GM21515 (cell line): ENCODE measurements around the gene PCDHGA1.
A peak's percentile ranks its signal among the peaks of the same experiment; 100 is the strongest.
"Not testable (repeated sequence)": the region's sequence is repeated elsewhere in the genome, so short reads cannot be mapped to it uniquely, and the experiment has no call there.

ENCODE experiments used
- ATAC-seq: cut with Tn5 transposase; IDR thresholded peaks from one replicate; pipeline ENCODE4 v1.9.1; 2021; ENCODE audit not compliant: unreplicated experiment

PCDHGA1 gene

DNA sequence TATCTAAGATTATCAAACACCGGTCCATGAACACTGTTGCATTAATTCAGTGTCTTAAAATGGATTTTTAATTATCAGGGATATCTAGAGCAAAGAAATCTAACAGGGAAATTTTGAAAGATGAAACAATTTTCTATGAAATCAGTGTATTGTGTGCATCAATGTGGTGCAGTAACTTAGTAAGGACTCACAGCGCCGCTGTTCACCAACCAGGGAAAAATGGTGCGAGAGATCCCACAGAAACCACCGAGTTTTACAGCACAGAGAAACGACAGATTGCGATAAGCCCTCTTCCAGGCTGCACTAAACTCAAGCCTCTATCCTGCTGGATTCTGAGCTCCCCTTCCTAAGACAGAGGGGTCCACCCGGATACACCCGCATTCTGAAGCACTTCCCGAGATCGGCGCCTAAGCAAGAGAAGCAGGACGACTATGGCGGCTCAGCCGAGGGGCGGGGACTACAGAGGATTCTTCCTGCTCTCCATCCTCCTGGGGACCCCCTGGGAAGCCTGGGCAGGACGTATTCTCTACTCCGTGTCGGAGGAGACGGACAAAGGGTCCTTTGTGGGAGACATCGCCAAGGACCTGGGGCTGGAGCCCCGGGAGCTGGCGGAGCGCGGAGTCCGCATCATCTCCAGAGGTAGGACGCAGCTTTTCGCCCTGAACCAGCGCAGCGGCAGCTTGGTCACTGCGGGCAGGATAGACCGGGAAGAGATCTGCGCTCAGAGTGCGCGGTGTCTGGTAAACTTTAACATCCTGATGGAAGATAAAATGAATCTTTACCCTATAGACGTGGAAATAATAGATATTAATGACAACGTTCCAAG, 52.4 kb downstream of the PCDHGA1 start, which contains the start of gene PCDHGA7:
Gene PCDHGA7, plus strand, starts transcription at position 274 of the 826 bp plus-strand sequence. Its CDS starts 158 bp downstream, at position 432.
- no peak for ATAC-seq

DNA sequence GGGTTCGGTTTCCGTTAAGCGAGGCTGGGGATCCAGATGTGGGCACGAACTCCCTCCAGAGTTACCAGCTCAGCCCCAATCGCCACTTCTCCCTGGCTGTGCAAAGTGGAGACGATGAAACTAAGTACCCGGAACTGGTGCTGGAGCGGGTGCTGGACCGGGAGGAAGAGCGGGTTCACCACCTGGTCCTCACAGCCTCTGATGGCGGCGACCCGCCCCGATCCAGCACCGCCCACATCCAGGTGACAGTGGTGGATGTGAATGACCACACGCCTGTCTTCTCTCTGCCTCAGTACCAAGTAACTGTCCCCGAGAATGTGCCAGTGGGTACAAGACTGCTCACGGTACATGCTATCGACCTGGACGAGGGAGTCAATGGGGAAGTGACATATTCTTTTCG, 53.0 kb downstream of the PCDHGA1 start:
- ATAC-seq: no peak

DNA sequence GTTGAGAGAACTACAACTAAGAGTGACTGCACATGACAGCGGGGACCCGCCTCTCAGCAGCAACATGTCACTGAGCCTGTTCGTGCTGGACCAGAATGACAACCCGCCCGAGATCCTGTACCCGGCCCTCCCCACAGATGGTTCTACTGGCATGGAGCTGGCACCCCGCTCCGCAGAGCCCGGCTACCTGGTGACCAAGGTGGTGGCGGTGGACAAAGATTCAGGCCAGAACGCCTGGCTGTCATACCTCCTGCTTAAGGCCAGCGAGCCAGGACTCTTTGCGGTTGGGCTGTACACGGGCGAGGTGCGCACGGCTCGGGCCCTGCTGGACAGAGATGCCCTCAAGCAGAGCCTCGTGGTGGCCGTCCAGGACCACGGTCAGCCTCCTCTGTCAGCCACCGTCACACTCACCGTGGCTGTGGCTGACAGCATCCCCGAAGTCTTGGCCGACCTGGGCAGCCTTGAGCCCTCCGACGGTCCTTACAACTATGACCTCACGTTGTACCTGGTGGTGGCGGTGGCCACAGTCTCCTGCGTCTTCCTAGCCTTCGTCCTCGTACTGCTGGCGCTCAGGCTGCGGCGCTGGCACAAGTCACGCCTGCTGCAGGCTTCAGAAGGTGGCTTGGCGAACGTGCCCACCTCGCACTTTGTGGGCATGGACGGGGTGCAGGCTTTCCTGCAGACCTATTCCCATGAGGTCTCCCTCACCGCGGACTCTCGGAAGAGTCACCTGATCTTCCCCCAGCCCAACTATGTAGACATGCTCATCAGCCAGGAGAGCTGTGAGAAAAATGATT, 54.4 kb downstream of the PCDHGA1 start:
- ATAC-seq: no peak

DNA sequence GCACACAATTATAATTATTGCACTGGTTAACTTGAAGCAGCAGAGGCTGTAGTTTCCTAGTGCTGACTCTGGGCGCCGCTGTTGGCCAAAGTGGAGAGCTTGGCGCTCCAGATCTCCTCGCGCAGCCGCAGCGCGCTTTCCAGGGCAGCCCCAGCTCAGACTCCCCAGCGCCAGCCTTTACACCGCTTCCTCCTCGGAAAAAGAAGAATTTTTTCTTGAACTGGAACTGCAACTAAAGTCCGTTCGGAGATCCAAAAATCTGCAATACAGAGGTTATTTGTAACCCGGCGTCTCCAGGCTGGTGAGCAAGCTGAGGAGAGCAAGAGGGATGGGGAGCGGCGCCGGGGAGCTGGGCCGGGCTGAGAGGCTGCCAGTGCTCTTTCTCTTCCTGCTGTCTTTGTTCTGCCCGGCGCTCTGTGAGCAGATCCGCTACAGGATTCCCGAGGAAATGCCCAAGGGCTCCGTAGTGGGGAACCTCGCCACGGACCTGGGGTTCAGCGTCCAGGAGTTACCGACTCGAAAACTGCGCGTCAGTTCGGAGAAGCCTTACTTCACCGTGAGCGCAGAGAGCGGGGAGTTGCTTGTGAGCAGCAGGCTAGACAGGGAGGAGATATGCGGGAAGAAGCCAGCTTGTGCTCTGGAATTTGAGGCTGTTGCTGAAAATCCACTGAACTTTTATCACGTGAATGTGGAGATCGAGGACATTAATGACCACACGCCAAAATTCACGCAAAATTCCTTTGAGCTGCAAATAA, 57.4 kb downstream of the PCDHGA1 start, which contains the start of gene PCDHGB4:
Gene PCDHGB4, plus strand, starts transcription at position 142 of the 755 bp plus-strand sequence. Its CDS starts 187 bp downstream, at position 329.
- peak; percentile 78 for ATAC-seq

DNA sequence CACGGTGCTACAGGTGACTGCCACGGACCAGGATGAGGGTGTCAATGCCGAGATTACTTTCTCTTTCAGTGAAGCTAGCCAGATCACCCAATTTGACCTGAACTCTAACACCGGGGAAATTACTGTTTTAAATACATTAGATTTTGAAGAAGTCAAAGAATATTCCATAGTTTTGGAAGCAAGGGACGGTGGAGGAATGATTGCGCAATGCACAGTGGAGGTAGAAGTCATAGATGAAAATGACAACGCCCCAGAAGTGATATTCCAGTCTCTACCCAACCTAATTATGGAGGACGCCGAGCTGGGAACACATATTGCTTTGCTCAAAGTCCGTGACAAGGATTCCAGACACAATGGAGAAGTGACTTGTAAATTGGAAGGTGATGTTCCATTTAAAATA, 58.3 kb downstream of the PCDHGA1 start:
- ATAC-seq: no peak

DNA sequence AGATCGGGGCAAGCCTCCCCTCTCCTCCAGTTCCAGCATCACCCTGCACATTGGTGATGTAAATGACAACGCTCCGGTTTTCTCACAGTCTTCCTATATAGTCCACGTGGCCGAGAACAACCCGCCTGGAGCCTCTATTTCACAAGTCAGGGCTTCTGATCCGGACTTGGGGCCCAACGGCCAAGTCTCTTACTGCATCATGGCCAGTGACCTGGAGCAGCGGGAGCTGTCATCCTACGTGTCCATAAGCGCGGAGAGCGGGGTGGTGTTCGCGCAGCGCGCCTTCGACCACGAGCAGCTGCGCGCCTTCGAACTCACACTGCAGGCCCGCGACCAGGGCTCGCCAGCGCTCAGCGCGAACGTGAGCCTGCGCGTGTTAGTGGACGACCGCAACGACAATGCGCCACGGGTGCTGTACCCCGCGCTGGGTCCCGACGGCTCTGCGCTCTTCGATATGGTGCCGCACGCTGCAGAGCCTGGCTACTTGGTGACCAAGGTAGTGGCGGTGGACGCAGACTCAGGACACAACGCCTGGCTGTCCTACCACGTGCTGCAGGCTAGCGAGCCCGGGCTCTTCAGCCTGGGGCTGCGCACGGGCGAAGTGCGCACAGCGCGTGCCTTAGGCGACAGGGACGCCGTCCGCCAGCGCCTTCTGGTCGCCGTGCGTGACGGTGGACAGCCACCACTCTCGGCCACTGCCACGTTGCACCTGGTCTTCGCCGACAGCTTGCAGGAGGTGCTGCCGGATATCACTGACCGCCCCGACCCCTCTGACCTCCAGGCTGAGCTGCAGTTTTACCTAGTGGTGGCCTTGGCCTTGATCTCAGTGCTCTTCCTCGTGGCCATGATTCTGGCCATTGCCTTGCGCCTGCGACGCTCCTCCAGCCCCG, 59.1 kb downstream of the PCDHGA1 start:
- ATAC-seq: no peak

DNA sequence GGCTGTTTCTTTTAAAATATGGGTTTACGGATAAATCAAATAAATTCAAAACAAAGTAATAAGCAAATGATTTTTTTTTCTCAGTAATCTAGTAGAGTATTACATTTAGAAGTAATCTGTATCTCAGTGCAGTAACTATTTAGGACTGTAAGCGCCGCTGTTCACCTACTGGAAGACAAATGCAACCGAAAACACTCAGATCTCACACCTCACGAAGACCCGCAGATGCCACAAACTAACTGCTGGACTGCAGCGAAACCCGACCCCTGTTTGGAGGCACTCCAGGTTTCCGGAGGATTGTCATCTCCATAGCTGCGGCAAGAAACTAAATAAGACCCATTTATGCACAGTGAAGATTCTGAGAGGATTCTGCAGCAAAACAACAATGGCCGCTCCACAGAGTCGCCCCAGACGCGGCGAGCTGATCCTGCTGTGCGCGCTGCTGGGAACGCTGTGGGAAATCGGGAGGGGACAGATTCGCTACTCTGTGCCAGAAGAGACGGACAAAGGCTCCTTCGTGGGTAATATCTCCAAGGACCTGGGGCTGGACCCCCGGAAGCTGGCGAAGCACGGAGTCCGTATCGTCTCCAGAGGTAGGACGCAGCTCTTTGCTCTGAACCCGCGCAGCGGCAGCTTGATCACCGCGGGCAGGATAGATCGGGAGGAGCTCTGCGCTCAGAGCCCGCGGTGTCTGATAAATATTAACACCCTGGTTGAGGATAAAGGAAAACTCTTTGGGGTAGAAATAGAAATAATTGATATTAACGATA, 62.3 kb downstream of the PCDHGA1 start, which contains the start of gene PCDHGA8:
Gene PCDHGA8, plus strand, starts transcription at position 205 of the 770 bp plus-strand sequence. Its CDS starts 181 bp downstream, at position 386.
- ATAC-seq: no peak

DNA sequence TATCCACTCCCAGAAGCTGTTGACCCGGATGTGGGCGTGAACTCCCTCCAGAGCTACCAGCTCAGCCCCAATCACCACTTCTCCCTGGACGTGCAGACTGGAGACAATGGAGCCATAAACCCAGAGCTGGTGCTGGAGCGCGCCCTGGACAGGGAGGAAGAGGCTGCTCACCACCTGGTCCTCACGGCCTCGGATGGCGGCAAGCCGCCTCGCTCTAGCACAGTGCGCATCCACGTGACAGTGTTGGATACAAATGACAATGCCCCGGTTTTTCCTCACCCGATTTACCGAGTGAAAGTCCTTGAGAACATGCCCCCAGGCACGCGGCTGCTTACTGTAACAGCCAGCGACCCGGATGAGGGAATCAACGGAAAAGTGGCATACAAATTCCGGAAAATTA, 63.0 kb downstream of the PCDHGA1 start:
- no peak for ATAC-seq

DNA sequence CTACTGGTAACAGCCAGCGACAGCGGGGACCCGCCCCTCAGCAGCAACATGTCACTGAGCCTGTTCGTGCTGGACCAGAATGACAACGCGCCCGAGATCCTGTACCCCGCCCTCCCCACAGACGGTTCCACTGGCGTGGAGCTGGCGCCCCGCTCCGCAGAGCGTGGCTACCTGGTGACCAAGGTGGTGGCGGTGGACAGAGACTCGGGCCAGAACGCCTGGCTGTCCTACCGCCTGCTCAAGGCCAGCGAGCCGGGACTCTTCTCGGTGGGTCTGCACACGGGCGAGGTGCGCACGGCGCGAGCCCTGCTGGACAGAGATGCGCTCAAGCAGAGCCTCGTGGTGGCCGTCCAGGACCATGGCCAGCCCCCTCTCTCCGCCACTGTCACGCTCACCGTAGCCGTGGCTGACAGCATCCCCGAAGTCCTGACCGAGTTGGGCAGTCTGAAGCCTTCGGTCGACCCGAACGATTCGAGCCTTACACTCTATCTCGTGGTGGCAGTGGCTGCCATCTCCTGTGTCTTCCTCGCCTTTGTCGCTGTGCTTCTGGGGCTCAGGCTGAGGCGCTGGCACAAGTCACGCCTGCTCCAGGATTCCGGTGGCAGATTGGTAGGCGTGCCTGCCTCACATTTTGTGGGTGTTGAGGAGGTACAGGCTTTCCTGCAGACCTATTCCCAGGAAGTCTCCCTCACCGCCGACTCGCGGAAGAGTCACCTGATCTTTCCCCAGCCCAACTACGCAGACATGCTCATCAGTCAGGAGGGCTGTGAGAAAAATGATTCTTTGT, 64.3 kb downstream of the PCDHGA1 start:
- ATAC-seq: not testable (repeated sequence)

DNA sequence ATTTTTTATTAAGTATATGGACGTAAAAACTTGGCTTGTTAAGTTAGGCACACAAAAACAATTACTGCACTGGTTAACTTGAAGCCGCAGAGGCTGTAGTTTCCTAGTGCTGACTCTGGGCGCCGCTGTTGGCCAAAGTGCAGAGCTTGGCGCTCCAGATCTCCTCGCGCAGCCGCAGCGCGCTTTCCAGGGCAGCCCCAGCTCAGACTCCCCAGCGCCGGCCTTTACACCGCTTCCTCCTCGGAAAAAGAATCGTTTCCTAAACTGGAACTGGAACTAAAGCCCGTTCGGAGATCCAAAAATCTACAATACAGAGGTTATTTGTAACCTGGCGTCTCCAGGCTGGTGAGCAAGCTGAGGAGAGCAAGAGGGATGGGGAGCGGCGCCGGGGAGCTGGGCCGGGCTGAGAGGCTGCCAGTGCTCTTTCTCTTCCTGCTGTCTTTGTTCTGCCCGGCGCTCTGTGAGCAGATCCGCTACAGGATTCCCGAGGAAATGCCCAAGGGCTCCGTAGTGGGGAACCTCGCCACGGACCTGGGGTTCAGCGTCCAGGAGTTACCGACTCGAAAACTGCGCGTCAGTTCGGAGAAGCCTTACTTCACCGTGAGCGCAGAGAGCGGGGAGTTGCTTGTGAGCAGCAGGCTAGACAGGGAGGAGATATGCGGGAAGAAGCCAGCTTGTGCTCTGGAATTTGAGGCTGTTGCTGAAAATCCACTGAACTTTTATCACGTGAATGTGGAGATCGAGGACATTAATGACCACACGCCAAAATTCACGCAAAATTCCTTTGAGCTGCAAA, 67.6 kb downstream of the PCDHGA1 start, which contains the start of gene PCDHGB5:
Gene PCDHGB5, plus strand, starts transcription at position 192 of the 796 bp plus-strand sequence. Its CDS starts 181 bp downstream, at position 373.
- peak; percentile 73 for ATAC-seq

DNA sequence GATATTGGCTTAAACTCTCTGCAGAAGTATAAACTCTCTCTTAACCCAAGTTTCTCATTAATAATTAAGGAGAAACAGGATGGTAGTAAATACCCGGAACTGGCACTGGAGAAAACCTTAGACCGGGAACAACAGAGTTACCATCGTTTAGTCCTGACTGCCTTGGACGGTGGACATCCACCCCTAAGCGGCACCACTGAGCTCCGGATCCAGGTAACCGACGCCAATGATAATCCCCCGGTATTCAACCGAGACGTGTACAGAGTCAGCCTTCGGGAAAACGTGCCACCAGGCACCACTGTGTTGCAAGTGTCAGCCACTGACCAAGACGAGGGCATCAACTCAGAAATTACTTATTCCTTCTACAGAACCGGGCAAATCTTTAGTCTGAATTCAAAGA, 68.3 kb downstream of the PCDHGA1 start:
- no peak for ATAC-seq

DNA sequence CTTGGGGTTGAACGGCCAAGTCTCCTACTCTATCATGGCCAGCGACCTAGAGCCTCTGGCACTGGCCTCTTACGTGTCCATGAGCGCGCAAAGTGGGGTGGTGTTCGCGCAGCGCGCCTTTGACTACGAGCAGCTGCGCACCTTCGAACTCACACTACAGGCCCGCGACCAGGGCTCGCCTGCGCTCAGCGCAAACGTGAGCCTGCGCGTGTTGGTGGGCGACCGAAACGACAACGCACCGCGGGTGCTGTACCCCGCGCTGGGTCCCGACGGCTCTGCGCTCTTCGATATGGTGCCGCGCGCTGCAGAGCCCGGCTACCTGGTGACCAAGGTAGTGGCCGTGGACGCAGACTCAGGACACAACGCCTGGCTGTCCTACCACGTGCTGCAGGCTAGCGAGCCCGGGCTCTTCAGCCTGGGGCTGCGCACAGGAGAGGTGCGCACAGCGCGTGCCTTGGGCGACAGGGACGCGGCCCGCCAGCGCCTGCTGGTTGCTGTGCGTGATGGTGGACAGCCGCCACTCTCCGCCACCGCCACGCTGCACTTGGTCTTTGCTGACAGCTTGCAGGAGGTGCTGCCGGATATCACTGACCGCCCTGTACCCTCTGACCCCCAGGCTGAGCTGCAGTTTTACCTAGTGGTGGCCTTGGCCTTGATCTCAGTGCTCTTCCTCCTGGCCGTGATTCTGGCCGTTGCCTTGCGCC, 69.4 kb downstream of the PCDHGA1 start:
- ATAC-seq: no peak

DNA sequence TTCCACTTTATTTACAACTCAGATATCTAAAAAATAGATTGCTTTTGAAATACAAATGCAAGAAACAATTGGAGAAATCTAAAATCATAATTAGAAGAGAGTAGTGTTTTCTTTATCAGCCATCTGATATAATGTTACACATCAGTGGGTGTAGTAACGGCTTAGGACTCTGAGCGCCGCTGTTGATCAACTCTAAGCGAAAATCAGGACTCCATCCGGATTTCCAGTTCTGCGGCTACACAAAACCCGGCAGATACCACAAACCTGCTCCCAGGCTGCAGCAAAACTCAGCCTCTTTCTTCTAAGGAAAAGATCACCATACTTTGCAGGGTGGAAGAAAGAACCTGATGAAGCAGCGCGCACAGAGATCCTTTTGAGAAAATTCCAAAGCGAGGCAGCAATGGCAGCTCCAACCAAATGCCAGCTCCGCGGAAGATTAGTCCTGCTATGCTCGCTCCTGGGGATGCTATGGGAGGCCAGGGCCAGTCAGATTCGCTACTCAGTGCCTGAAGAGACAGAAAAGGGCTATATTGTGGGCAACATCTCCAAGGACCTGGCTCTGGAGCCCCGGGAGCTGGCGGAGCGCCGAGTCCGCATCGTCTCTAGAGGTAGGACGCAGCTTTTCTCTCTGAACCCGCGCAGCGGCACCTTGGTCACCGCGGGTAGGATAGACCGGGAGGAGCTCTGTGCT, 72.4 kb downstream of the PCDHGA1 start, which contains the start of gene PCDHGA9:
Gene PCDHGA9, plus strand, starts transcription at position 226 of the 691 bp plus-strand sequence. Its CDS starts 175 bp downstream, at position 401.
- ATAC-seq: no peak

DNA sequence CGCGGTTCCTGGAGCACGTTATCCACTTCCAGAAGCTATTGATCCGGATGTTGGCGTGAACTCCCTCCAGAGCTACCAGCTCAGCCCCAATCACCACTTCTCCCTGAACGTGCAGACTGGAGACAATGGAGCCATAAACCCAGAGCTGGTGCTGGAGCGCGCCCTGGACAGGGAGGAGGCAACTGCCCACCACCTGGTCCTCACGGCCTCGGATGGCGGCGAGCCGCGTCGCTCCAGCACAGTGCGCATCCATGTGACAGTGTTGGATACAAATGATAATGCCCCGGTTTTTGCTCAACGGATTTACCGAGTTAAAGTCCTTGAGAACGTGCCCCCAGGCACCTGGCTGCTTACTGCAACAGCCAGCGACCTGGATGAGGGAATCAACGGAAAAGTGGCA, 73.1 kb downstream of the PCDHGA1 start:
- no peak for ATAC-seq

DNA sequence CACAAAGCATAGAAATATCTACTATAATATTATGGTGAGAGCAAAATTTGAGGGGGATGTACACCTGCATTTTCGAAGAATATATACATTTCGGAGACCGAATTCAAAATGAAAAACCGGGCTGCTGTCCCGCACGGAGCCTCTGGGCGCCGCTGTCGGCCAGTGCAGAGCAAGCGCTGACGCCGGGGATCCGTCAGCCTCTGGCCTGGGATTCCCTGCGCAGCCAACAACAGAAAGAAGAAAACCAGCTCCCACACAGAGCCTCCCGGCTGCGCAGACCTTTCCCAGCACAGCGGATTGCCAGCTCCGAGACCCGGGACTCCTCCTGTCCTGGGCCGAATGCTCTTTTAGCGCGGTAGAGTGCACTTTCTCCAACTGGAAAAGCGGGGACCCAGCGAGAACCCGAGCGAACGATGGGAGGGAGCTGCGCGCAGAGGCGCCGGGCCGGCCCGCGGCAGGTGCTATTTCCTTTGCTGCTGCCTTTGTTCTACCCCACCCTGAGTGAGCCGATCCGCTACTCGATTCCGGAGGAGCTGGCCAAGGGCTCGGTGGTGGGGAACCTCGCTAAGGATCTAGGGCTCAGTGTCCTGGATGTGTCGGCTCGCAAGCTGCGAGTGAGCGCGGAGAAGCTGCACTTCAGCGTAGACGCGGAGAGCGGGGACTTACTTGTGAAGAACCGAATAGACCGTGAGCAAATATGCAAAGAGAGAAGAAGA, 77.6 kb downstream of the PCDHGA1 start, which contains the start of gene PCDHGB6:
Gene PCDHGB6, plus strand, starts transcription at position 232 of the 716 bp plus-strand sequence. Its CDS starts 182 bp downstream, at position 414.
- ATAC-seq: peak; percentile 61
